IMR-90 (cell line): ENCODE results near the gene TEC. TPM values are rescaled to one million over a fixed set of nuclear protein-coding genes. Genes with fewer than 3 reads are reported as not detected.
A peak's percentile ranks its signal among the peaks of the same experiment; 100 is the strongest.

Source experiments
- ATAC-seq: fragments of 200-7000 bp; cut with Tn5 transposase; 2 replicates; pipeline ENCODE4 v1.9.1; 2020; ENCODE audit warnings: low read depth, mild to moderate bottlenecking, moderate library complexity
- BruUV-seq: library from RNA; stranded (reverse); fragments of 400-500 nt; replicated peaks from 2 replicates; lab custom pipeline; 2021; lab: Mats Ljungman, UMichigan
- CTCF ChIA-PET: fragments of 300-600 bp; formaldehyde crosslinking; extraction: SDS; loops from one replicate; lab custom pipeline; 2021; ENCODE audit warnings: antibody characterized with exemption; lab: Yijun Ruan, JAX
- POLR2A ChIA-PET: fragments of 300-600 bp; sonication (Branson Sonifier 250); formaldehyde crosslinking; loops from one replicate; lab custom pipeline; 2022; ENCODE audit warnings: antibody characterized with exemption; ENCODE audit not compliant: unreplicated experiment; lab: Charles Lee
- DNase-seq: peaks from one replicate; pipeline ENCODE4 v3.0.0; 2013
- H2AFZ ChIP-seq: replicated peaks from 2 replicates; pipeline ENCODE3; 2013; ENCODE audit warnings: low read length, mild to moderate bottlenecking; ENCODE audit not compliant: poor library complexity
- H2AK5ac ChIP-seq: 2 replicates; pipeline ENCODE4 v1.6.1; 2013; ENCODE audit warnings: low read depth, low read length, inconsistent platforms
- H2AK9ac ChIP-seq: replicated peaks from 2 replicates; pipeline ENCODE3; 2013; ENCODE audit warnings: mild to moderate bottlenecking, low read depth, low read length, moderate library complexity; ENCODE audit not compliant: poor library complexity
- H2BK120ac ChIP-seq: 2 replicates; pipeline ENCODE4 v1.6.1; 2013; ENCODE audit warnings: low read depth, low read length, inconsistent platforms
- H2BK15ac ChIP-seq: 3 replicates; pipeline ENCODE4 v1.6.1; 2013; ENCODE audit warnings: low read depth, low read length, inconsistent platforms
- H2BK20ac ChIP-seq: 2 replicates; pipeline ENCODE4 v1.6.1; 2013; ENCODE audit warnings: low read depth, mild to moderate bottlenecking, inconsistent platforms, low read length, moderate library complexity
- H2BK5ac ChIP-seq: 2 replicates; pipeline ENCODE4 v1.6.1; 2013; ENCODE audit warnings: mild to moderate bottlenecking, low read depth, low read length, inconsistent platforms; ENCODE audit not compliant: poor library complexity, severe bottlenecking
- H3K14ac ChIP-seq: replicated peaks from 2 replicates; pipeline ENCODE4 v1.6.1; 2013; ENCODE audit warnings: low read depth, low read length, inconsistent platforms
- H3K18ac ChIP-seq: 2 replicates; pipeline ENCODE4 v1.6.1; 2013; ENCODE audit warnings: low read depth, low read length, control low read depth
- H3K23ac ChIP-seq: 2 replicates; pipeline ENCODE4 v1.6.1; 2013; ENCODE audit warnings: low read depth, low read length, inconsistent platforms
- H3K27ac ChIP-seq: 2 replicates; pipeline ENCODE4 v1.5.1; 2013; ENCODE audit warnings: mild to moderate bottlenecking, control low read depth, low read length; ENCODE audit not compliant: insufficient read depth
- H3K27me3 ChIP-seq: 2 replicates; pipeline ENCODE4 v1.6.1; 2013; ENCODE audit warnings: low read length; ENCODE audit not compliant: control insufficient read depth, insufficient read depth
- H3K36me3 ChIP-seq: 2 replicates; pipeline ENCODE4 v1.6.1; 2013; ENCODE audit warnings: low read length, mixed read lengths; ENCODE audit not compliant: control insufficient read depth, insufficient read depth
- H3K4ac ChIP-seq: 2 replicates; pipeline ENCODE4 v1.6.1; 2013; ENCODE audit warnings: low read depth, low read length, inconsistent platforms
- H3K4me1 ChIP-seq: 2 replicates; pipeline ENCODE4 v1.6.1; 2013; ENCODE audit warnings: low read length, mixed read lengths; ENCODE audit not compliant: control insufficient read depth, insufficient read depth
- H3K4me2 ChIP-seq: 2 replicates; pipeline ENCODE4 v1.6.1; 2013; ENCODE audit warnings: low read depth, mild to moderate bottlenecking, control low read depth, low read length, moderate library complexity
- H3K4me3 ChIP-seq: 2 replicates; pipeline ENCODE4 v1.5.1; 2013; ENCODE audit warnings: low read depth, mild to moderate bottlenecking, control low read depth, low read length, moderate library complexity; ENCODE audit not compliant: insufficient read depth
- H3K56ac ChIP-seq: 2 replicates; pipeline ENCODE4 v1.6.1; 2013; ENCODE audit warnings: low read length, inconsistent platforms; ENCODE audit not compliant: insufficient read depth; ENCODE audit errors: extremely low read depth
- H3K79me1 ChIP-seq, 2 experiments: 2 replicates each; pipeline ENCODE4 v1.6.1; 2013; ENCODE audit warnings: low read length in 2 of 2, inconsistent platforms in 1 of 2, low read depth in 1 of 2
- H3K9ac ChIP-seq: 2 replicates; pipeline ENCODE4 v1.6.1; 2013; ENCODE audit warnings: low read depth, low read length, control low read depth
- H3K9me1 ChIP-seq: 2 replicates; pipeline ENCODE4 v1.6.1; 2013; ENCODE audit warnings: low read length, inconsistent platforms; ENCODE audit not compliant: insufficient read depth
- H3K9me3 ChIP-seq: 2 replicates; pipeline ENCODE4 v1.6.1; 2013; ENCODE audit warnings: low read length; ENCODE audit not compliant: control insufficient read depth, insufficient read depth
- H4K20me1 ChIP-seq: 2 replicates; pipeline ENCODE4 v1.6.1; 2013; ENCODE audit warnings: low read length, inconsistent platforms; ENCODE audit not compliant: insufficient read depth
- H4K5ac ChIP-seq: 2 replicates; pipeline ENCODE4 v1.6.1; 2013; ENCODE audit warnings: mild to moderate bottlenecking, low read depth, low read length, control low read depth
- H4K8ac ChIP-seq, 2 experiments: 2 replicates each; pipeline ENCODE4 v1.6.1; 2013; ENCODE audit warnings: low read depth in 2 of 2, low read length in 2 of 2, control low read depth in 1 of 2, inconsistent platforms in 1 of 2
- H4K91ac ChIP-seq: 2 replicates; pipeline ENCODE4 v1.6.1; 2013; ENCODE audit warnings: low read depth, low read length, inconsistent platforms; ENCODE audit not compliant: insufficient read depth
- MAFK ChIP-seq: IDR thresholded peaks from 2 replicates; pipeline ENCODE4 v1.6.1; 2012; ENCODE audit warnings: low read depth, low read length, improper control_type of control experiment
- MXI1 ChIP-seq: IDR thresholded peaks from 2 replicates; pipeline ENCODE4 v1.6.1; 2012; ENCODE audit warnings: low read depth, mild to moderate bottlenecking, low read length, moderate library complexity, borderline replicate concordance
- NFE2L2 ChIP-seq: fragments of 150-350 bp; IDR thresholded peaks from 2 replicates; pipeline ENCODE4 v1.6.1; 2016; ENCODE audit warnings: low read depth, mild to moderate bottlenecking, low read length
- RAD21 ChIP-seq: IDR thresholded peaks from 2 replicates; pipeline ENCODE4 v1.6.1; 2012; ENCODE audit warnings: low read length, improper control_type of control experiment
- SMC3 ChIP-seq: fragments of 150-350 bp; IDR thresholded peaks from 2 replicates; pipeline ENCODE4 v1.6.1; 2016; ENCODE audit warnings: low read depth, mild to moderate bottlenecking, antibody characterized with exemption, low read length, moderate library complexity
- WGBS, 2 experiments: methylation state at CpG; one replicate each; pipeline versions ENCODE4 v1.1.5 to v1.1.7; 2013; ENCODE audit warnings: missing lambda C conversion rate in 2 of 2; ENCODE audit not compliant: insufficient read length in 1 of 2; ENCODE audit errors: extremely low coverage in 2 of 2; 5-methylcytosine and 5-hydroxymethylcytosine counted together
- dilution Hi-C: fragments of 300-500 bp; cut with HindIII; formaldehyde crosslinking; loops from one replicate; pipeline ENCODE4 v1.14.3; 2018; ENCODE audit warnings: low sequenced_read_pairs; ENCODE audit not compliant: unreplicated experiment
- in situ Hi-C: fragments of 300-500 bp; cut with MboI; formaldehyde crosslinking; loops from 3 replicates; pipeline ENCODE4 v1.14.3; 2019; ENCODE audit warnings: low sequenced_read_pairs, inconsistent platforms, mixed read lengths
- intact Hi-C: fragments of 100-400 bp; cut with micrococcal nuclease; formaldehyde crosslinking; loops from 2 replicates; pipeline ENCODE4 v1.10.0; 2022
- polyA plus RNA-seq, 3 experiments: library from polyadenylated mRNA; depleted of rRNA; stranded (reverse); fragments of >200 nt; gene quantifications; 2 replicates each; pipeline ENCODE4 v1.2.3, GENCODE V29; 2012; ENCODE audit warnings: low replicate concordance in 1 of 3
- total RNA-seq: library from RNA; depleted of rRNA; stranded (reverse); fragments of >200 nt; gene quantifications from 2 replicates; pipeline ENCODE4 v1.2.3, GENCODE V29; 2012

Gene TEC
- total and polyA plus RNA-seq, 2 of the 4 experiments (the other 2 are of a cell fraction): 0.39 to 0.54 TPM

DNA sequence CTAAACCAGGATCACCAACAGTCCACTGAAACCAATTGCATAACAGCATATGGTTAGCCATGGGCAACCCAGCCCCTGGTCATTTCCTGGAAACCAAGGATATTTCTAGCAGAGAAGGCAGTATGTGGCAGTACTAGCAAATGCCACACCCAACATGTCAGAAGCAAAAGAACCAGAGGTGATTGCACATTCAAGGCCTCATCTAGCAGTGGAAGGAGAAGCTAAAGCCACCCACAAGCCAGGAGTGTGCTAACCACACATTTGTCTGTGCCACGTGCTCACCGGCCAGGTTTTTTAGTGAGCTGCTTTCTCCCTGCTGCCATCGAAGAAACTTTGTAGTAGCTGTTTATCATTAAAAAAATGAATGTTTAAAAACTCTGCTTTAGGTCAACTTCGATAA is 42.0 kb downstream of the TEC start:
- CTCF ChIA-PET: no interaction called here
- Histone ChIP-seq H2AK9ac (no peak overlapping the region), H3K9me1 (no peaks in the 10 kb centered on the region), H2BK120ac (no peak overlapping the region), H4K91ac (no peak overlapping the region), H3K56ac (no peak overlapping the region), H3K27me3 (no peaks in the 10 kb centered on the region), H3K18ac (no peak overlapping the region), H4K5ac (no peak overlapping the region), H4K8ac (no peak overlapping the region), H2AK5ac (no peak overlapping the region), H3K4me3 (no peak overlapping the region), H3K79me1 (no peaks in the 10 kb centered on the region), H2AFZ (peak overlapping the region; percentile 43), H3K27ac (no peak overlapping the region), H3K4me1 (no peaks in the 10 kb centered on the region), H3K36me3 (no peaks in the 10 kb centered on the region), H2BK5ac (no peak overlapping the region), H4K20me1 (no peaks in the 10 kb centered on the region), H3K9me3 (no peaks in the 10 kb centered on the region), H2BK20ac (no peak overlapping the region), H3K4ac (no peak overlapping the region), H3K23ac (no peak overlapping the region), H3K14ac (no peak overlapping the region), H3K9ac (no peak overlapping the region), H3K4me2 (no peak overlapping the region), H2BK15ac (no peak overlapping the region)
- TF ChIP-seq RAD21 (no peak), NFE2L2 (no peak), SMC3 (no peak), MXI1 (no peak), MAFK (no peak)
- dilution Hi-C loops (no loop called here), intact Hi-C loops (no loop called here), in situ Hi-C loops (no loop called here)
- DNase-seq (no peak), ATAC-seq (no peak)
- no CpG with 5 or more reads among the region's 4 CpGs for WGBS, 2 experiments
- POLR2A ChIA-PET: no interaction called here
- BruUV-seq: no TSS peak
